NCI-H82 treated with DMSO at 0.1 percent for 48 hours (cell line): Measurements from ENCODE around the gene HMCN2.

Source experiments
- DNase-seq: peaks from one replicate; lab custom pipeline; 2025; ENCODE audit not compliant: unreplicated experiment; lab: John Stamatoyannopoulos, UW

Gene HMCN2

GRCh38 chr9:130405657-130406257 is 140.2 kb downstream of the HMCN2 start:
- no peak for DNase-seq

- DNase-seq = no peak
Observed at GRCh38 chr9:130406278-130406895, 140.8 kb downstream of the HMCN2 start.

DNA sequence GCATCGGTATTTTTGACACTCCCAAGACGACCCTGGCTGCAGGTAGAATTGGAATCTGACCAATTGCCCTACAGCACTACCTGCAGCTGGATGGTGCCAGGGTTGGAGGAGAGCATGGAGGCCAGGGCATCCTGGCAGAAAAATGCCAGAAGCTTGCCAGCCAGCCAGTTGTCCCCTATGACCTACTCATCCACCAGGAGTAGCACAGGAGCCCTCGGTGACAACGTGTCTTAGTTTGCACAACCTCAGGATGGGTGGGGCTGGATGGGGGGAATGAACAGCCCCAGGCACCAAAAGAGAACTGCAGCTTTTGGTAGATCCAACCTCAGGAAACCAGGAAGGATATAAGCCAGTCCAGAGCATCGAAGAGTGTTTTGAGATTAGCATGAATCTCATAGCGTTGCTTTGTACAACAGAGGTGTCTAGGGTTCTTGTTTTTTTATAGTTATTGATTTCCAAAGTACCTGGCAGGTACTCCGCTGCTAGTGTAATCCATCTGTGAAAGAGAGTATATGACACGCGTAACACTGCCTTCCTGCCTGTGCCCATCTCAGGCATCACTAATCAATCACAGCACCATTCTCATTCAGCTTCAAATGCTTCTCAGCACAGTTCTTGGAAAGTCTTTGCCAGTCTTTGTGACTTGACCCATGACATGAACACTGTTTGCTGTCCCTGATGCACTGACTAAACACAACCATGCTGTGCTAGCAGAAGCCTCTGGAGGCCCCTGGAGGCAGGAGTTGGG is 142.5 kb downstream of the HMCN2 start:
- DNase-seq = no peak

DNA sequence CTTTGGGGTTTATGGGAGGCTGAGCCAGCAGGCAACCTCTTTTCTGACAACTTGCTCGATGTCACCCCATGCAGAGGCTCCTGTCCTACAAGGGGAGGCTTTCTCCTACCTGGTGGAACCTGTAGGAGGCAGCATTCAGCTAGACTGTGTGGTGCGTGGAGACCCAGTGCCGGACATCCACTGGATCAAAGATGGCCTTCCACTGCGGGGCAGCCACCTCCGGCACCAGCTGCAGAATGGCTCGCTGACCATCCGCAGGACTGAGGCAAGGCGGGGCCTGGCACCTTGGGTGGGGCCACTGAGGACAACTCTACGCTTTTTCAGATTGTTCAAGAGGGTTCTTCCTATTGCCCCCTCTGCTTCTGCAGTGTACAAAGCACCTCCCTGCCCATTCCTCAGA is 143.1 kb downstream of the HMCN2 start:
- DNase-seq = no peak

DNA sequence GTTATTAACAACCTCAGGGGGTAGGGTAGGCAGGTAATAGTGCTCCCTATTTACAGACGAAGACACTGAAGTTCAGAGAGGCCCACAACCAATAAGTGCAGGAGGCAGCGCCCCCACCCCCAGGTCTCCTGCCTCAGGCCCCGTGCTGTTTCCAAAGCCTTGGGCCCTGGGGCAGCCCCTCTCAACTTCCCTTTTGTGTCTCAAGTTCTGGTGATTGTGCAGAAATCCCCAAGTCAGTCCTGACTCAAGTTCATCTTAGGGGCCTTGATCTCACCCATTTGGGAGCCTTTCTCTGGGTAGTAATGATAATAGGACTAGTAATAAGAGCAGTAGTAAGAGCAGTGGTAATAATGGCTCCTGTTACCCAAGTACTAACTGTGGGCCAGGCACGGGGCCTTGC is 143.7 kb downstream of the HMCN2 start:
- no peak for DNase-seq

DNA sequence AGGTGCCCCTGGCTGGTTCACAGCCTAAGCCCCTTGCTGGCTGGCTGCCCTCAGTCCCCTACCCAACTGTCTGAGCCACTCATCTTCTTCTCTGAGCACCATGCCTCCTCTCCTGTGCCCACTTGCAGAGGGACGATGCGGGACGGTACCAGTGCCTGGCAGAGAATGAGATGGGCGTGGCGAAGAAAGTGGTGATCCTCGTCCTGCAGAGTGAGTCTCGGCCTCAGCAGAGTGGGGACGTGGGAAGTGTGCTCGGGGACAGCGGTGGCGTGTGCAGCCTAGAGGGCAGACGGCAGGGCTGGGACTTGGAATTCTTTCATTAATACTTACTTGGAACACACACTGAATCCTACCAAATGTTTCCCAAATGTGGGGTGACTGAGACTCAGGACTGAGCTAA is 144.9 kb downstream of the HMCN2 start:
- DNase-seq = no peak

GRCh38 chr9:130411566-130411915 is 146.0 kb downstream of the HMCN2 start:
- no peak for DNase-seq

GRCh38 chr9:130414081-130414731 is 148.6 kb downstream of the HMCN2 start:
- DNase-seq = no peak

GRCh38 chr9:130414910-130415746 is 149.6 kb downstream of the HMCN2 start:
- no peak for DNase-seq

DNA sequence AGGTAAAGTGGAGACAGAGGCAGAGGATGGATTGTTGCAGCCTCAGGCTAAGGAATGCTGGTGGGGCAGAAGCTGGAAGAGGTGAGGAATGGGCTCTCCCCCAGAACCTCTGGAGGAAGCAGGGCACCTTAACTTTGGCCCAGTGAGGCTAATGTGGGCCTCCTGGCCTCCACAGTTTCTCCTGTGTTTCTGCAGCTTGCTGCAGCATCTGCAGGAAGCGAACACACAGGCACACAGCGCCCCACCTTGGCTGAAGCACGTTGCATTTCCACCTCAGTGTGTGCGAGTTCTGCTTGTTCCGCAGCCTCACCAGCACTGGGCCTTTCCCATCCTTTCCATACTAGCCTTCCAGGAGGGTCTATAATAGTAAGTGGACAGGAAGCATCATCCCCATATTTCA is 152.0 kb downstream of the HMCN2 start:
- no peak for DNase-seq

- DNase-seq = no peak
Observed at GRCh38 chr9:130418776-130419175, 153.2 kb downstream of the HMCN2 start.

DNA sequence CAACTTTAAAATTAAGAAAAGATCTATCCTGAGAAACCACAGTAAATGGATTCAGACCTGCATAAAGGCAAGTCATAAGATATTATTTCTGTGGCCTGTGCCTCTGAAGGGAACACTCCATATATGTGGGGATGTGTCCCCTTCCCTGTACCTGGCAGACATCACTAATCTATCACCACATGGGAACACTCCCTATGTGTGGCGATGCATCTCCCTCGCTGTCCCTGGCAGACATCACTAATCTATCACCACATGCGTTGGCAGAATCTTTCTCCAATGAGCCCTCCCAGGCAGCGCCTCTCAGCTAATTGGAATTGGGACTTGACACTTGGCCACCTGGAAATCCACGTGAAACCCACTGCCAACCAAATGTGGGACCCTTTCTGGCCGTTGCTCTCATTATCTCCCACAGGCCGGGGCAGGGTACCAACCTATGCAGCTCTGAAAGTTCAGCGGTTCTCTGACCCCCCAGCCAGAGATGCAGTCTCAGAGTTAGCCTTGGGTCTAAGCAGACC is 154.0 kb downstream of the HMCN2 start:
- no peak for DNase-seq

- DNase-seq = peak; percentile 16
Observed at GRCh38 chr9:130421154-130421801, 155.7 kb downstream of the HMCN2 start.

DNA sequence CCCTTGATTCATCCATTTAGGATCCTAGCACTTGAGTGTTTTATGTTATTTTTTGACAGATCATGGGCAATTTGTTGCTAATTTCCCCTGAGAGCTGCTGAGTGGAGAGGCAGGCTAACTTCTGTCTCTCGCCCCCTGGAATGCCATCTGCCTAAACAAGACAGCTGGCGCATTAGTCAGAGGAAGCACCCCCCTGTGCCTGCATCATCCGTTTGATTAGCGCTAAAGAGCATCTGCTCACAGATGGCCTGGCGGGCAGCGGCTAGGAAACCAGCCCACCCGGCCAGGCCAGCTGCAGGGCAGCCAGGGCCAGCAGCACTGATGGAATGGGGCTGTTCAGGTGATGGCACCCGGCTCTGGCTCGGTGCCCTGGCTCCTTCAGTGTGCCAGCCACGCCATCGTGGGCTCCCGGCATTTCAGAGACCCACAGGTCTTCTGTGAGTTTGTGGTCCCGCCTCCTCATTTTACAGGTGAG is 156.3 kb downstream of the HMCN2 start:
- DNase-seq = peak; percentile 75

- no peak for DNase-seq
Observed at GRCh38 chr9:130422546-130422945, 157.0 kb downstream of the HMCN2 start.

GRCh38 chr9:130423272-130423671 is 157.7 kb downstream of the HMCN2 start:
- DNase-seq = no peak

DNA sequence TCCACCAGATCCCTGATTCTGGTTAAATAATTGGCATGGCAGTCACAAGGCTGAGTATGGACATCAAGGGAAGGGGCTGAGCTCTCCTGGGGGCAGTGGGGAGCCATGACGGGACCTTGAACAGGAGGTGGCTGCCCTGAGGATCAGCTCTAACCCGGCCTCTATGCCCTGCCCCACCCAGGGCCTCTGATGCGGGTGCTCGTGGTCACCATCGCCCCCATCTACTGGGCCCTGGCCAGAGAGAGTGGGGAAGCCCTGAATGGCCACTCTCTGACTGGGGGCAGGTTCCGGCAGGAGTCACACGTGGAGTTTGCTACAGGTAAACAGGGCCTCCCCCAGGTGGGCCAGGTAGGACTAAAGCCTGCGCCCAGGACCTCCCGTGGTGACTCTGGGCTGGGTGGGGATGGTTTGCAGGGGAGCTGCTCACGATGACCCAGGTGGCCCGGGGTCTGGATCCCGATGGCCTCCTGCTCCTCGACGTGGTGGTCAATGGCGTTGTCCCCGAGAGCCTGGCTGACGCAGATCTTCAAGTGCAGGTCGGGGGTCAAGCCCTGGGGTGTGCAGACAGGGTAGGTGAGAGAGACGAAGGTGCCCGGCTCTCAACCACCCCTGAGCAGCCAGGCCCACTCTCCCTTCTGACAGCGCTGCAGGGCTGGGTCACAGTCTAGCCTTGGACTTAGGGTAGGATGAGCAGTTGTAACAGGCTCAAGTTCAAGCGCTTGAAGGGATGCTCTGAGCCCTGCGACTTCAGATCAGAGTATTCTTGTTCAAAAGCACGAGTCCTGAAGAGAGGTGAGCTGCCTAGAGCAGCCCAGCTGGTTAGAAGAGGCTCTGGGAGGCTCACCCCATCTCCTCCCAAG is 159.3 kb downstream of the HMCN2 start:
- no peak for DNase-seq

DNA sequence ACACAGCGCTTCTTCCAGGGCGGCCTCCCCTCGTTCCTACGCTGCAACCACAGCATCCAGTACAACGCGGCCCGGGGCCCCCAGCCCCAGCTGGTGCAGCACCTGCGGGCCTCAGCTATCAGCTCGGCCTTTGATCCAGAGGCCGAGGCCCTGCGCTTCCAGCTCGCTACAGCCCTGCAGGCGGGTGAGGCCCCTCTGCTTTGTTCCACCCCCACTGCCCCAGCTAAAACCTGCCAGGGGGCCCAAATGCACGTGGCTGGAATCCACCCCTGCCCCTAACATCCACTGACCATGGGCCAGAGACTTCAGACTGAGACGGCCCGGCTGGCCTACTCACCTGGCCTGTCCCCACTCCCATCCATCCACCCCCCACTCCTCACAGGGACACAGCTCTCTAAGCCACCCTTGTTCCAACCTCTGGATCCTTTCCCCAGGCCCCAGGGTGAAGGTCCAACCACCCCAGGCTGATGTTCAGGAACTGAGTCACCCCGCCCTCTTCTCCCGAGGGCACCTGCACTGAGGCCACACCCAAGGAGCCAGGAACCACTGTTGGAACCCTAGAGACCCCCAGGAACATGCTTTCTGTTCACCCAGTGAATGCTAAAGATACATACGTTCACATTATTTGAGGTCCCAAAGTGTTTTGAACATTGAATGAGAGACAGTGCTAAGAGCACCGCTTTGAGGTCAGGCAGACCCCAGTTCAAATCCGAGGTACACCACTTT is 160.3 kb downstream of the HMCN2 start:
- DNase-seq = no peak

GRCh38 chr9:130426467-130426773 is 160.9 kb downstream of the HMCN2 start:
- DNase-seq = no peak
